Activated T-helper 2 cell treated with anti-CD3 and anti-CD28 coated beads, Interferon-gamma antibody, Interleukin-2, Interleukin-4, amounts not matched to agents 10 μg/mL and 5 μg/mL and 100 μg/mL, durations not matched to agents 14 hours and 24 hours and 36 hours (primary cell): ENCODE results near the gene NOLC1. TPM values are rescaled to one million over a fixed set of nuclear protein-coding genes. Genes with fewer than 3 reads are reported as not detected.
A peak's percentile ranks its signal among the peaks of the same experiment; 100 is the strongest.

Experiments
- DNase-seq: peaks from one replicate; pipeline ENCODE4 v3.0.0; 2021; ENCODE audit warnings: low spot score
- H3K27ac Mint-ChIP-seq: one replicate; pipeline ENCODE4 v1.8.0; 2021; ENCODE audit warnings: mixed read lengths
- H3K27me3 Mint-ChIP-seq: one replicate; pipeline ENCODE4 v1.8.0; 2021; ENCODE audit warnings: low read depth, mixed read lengths
- H3K36me3 Mint-ChIP-seq: one replicate; pipeline ENCODE4 v1.8.0; 2021; ENCODE audit warnings: low read depth, mixed read lengths
- H3K4me1 Mint-ChIP-seq: one replicate; pipeline ENCODE4 v1.8.0; 2021; ENCODE audit warnings: low read depth, mixed read lengths
- H3K4me3 Mint-ChIP-seq: one replicate; pipeline ENCODE4 v1.8.0; 2021; ENCODE audit warnings: low read depth, mild to moderate bottlenecking, moderate library complexity, mixed read lengths
- H3K9me3 Mint-ChIP-seq: one replicate; pipeline ENCODE4 v1.8.0; 2021; ENCODE audit warnings: mixed read lengths
- intact Hi-C: fragments of 100-400 bp; cut with micrococcal nuclease; formaldehyde crosslinking; loops from one replicate; pipeline ENCODE4 v1.15.1; 2023
- total RNA-seq: library from RNA; stranded (reverse); gene quantifications from 2 replicates; pipeline ENCODE4 v1.2.3, GENCODE V29; 2022

NOLC1 gene
- total RNA-seq, 1 donor from 2014 or later: 196 TPM

- DNase-seq: no peak
- no peaks in the 10 kb centered on the region for H3K27me3 Mint-ChIP-seq
- no peak overlapping the region for H3K4me3 Mint-ChIP-seq
- intact Hi-C loops: no loop called here
- H3K36me3 Mint-ChIP-seq: peaks cover 85% of the 10 kb centered on the region
- no peak overlapping the region for H3K27ac Mint-ChIP-seq
- no peaks in the 10 kb centered on the region for H3K9me3 Mint-ChIP-seq
- H3K4me1 Mint-ChIP-seq: peaks cover 18% of the 10 kb centered on the region
Observed at GRCh38 chr10:102148275-102148674, 3.9 kb upstream of the NOLC1 start.

GRCh38 chr10:102150970-102151773, 1.0 kb upstream of the NOLC1 start:
- peaks cover 28% of the 10 kb centered on the region for H3K4me1 Mint-ChIP-seq
- intact Hi-C loops: loop anchor here (5.0 kb wide), 1 partner anchor 561 kb away; the partner anchor contains the start of genes ARL3 and SFXN2
- H3K9me3 Mint-ChIP-seq: no peaks in the 10 kb centered on the region
- no peak for DNase-seq
- peak overlapping the region; percentile 96 for H3K27ac Mint-ChIP-seq
- H3K27me3 Mint-ChIP-seq: no peaks in the 10 kb centered on the region
- peak overlapping the region; percentile 97 for H3K4me3 Mint-ChIP-seq
- peaks cover 85% of the 10 kb centered on the region for H3K36me3 Mint-ChIP-seq

- Mint-ChIP-seq H3K4me3 (peak overlapping the region; percentile 97), H3K36me3 (peaks cover 89% of the 10 kb centered on the region), H3K9me3 (no peaks in the 10 kb centered on the region), H3K4me1 (peaks cover 32% of the 10 kb centered on the region), H3K27me3 (no peaks in the 10 kb centered on the region), H3K27ac (peak overlapping the region; percentile 96)
- DNase-seq: no peak
- intact Hi-C loops: loop anchor here (1.0 to 5.0 kb wide), 9 partner anchors 20 to 560 kb away; partner anchors contain the start of genes ACTR1A, ARL3, ARMH3 and GBF1
Observed at GRCh38 chr10:102152545-102152890, 329 bp downstream of the NOLC1 start.

GRCh38 chr10:102153093-102153620, 968 bp downstream of the NOLC1 start:
- Mint-ChIP-seq H3K36me3 (peaks cover 89% of the 10 kb centered on the region), H3K4me1 (peaks cover 33% of the 10 kb centered on the region), H3K9me3 (no peaks in the 10 kb centered on the region), H3K27me3 (no peaks in the 10 kb centered on the region), H3K27ac (peak overlapping the region; percentile 96), H3K4me3 (peak overlapping the region; percentile 97)
- intact Hi-C loops: loop anchor here (2.0 to 5.0 kb wide), 3 partner anchors 88 to 559 kb away; partner anchors contain the start of genes ARL3, GBF1, HPS6 and SFXN2
- DNase-seq: no peak

- Mint-ChIP-seq H3K9me3 (no peaks in the 10 kb centered on the region), H3K4me3 (peak overlapping the region; percentile 76), H3K36me3 (peaks cover 90% of the 10 kb centered on the region), H3K27me3 (no peaks in the 10 kb centered on the region), H3K27ac (peak overlapping the region; percentile 63), H3K4me1 (peaks cover 36% of the 10 kb centered on the region)
- DNase-seq: no peak
- intact Hi-C loops: loop anchor here (5.0 kb wide), 1 partner anchor 558 kb away; the partner anchor contains the start of genes ARL3 and SFXN2
Observed at GRCh38 chr10:102154466-102155116, 2.4 kb downstream of the NOLC1 start.

- Mint-ChIP-seq H3K4me3 (no peak overlapping the region), H3K36me3 (peaks cover 95% of the 10 kb centered on the region), H3K4me1 (peaks cover 22% of the 10 kb centered on the region), H3K27me3 (no peaks in the 10 kb centered on the region), H3K27ac (no peak overlapping the region), H3K9me3 (no peaks in the 10 kb centered on the region)
- DNase-seq: no peak
- intact Hi-C loops: no loop called here
Observed at GRCh38 chr10:102157224-102157623, 5.0 kb downstream of the NOLC1 start.

GRCh38 chr10:102159051-102159597, 6.9 kb downstream of the NOLC1 start:
- no peaks in the 10 kb centered on the region for H3K27me3 Mint-ChIP-seq
- no peak overlapping the region for H3K27ac Mint-ChIP-seq
- H3K9me3 Mint-ChIP-seq: no peaks in the 10 kb centered on the region
- peaks cover 19% of the 10 kb centered on the region for H3K4me1 Mint-ChIP-seq
- no peak for DNase-seq
- intact Hi-C loops: no loop called here
- H3K4me3 Mint-ChIP-seq: no peak overlapping the region
- H3K36me3 Mint-ChIP-seq: peaks cover 94% of the 10 kb centered on the region

GRCh38 chr10:102159831-102160230, 7.6 kb downstream of the NOLC1 start:
- DNase-seq: no peak
- H3K9me3 Mint-ChIP-seq: no peaks in the 10 kb centered on the region
- no peak overlapping the region for H3K27ac Mint-ChIP-seq
- H3K4me3 Mint-ChIP-seq: no peak overlapping the region
- H3K4me1 Mint-ChIP-seq: peaks cover 17% of the 10 kb centered on the region
- H3K36me3 Mint-ChIP-seq: peaks cover 93% of the 10 kb centered on the region
- no peaks in the 10 kb centered on the region for H3K27me3 Mint-ChIP-seq
- intact Hi-C loops: no loop called here

GRCh38 chr10:102163342-102163989, 11.3 kb downstream of the NOLC1 start:
- intact Hi-C loops: no loop called here
- no peak for DNase-seq
- Mint-ChIP-seq H3K27me3 (no peaks in the 10 kb centered on the region), H3K4me1 (peaks cover 3% of the 10 kb centered on the region), H3K36me3 (peaks cover 60% of the 10 kb centered on the region), H3K4me3 (no peak overlapping the region), H3K9me3 (no peaks in the 10 kb centered on the region), H3K27ac (no peak overlapping the region)

GRCh38 chr10:102167861-102168260, 15.7 kb downstream of the NOLC1 start:
- Mint-ChIP-seq H3K27ac (no peak overlapping the region), H3K36me3 (peaks cover 21% of the 10 kb centered on the region), H3K4me1 (peaks cover 6% of the 10 kb centered on the region), H3K9me3 (no peaks in the 10 kb centered on the region), H3K4me3 (no peak overlapping the region), H3K27me3 (no peaks in the 10 kb centered on the region)
- no peak for DNase-seq
- intact Hi-C loops: loop anchor here (5.0 kb wide), 1 partner anchor 44 kb away; no protein-coding TSS in a partner anchor

- Mint-ChIP-seq H3K4me1 (peaks cover 3% of the 10 kb centered on the region), H3K27ac (no peak overlapping the region), H3K9me3 (no peaks in the 10 kb centered on the region), H3K36me3 (peaks cover under 1% of the 10 kb centered on the region), H3K27me3 (peaks cover 1% of the 10 kb centered on the region), H3K4me3 (peak overlapping the region; percentile 47)
- intact Hi-C loops: no loop called here
- no peak for DNase-seq
Observed at GRCh38 chr10:102170602-102171001, 18.4 kb downstream of the NOLC1 start.

GRCh38 chr10:102172288-102172687, 20.1 kb downstream of the NOLC1 start:
- intact Hi-C loops: no loop called here
- no peaks in the 10 kb centered on the region for H3K9me3 Mint-ChIP-seq
- no peak overlapping the region for H3K4me3 Mint-ChIP-seq
- H3K27me3 Mint-ChIP-seq: peaks cover 4% of the 10 kb centered on the region
- no peak for DNase-seq
- no peaks in the 10 kb centered on the region for H3K36me3 Mint-ChIP-seq
- peaks cover 3% of the 10 kb centered on the region for H3K4me1 Mint-ChIP-seq
- no peak overlapping the region for H3K27ac Mint-ChIP-seq
